GM12878 (cell line): ENCODE data around the gene PGAP3. TPM values are rescaled to one million over a fixed set of nuclear protein-coding genes. Genes with fewer than 3 reads are reported as not detected.

Experiments used
- ATAC-seq: fragments of 200-7000 bp; cut with Tn5 transposase; 3 replicates; pipeline ENCODE4 v1.9.1; 2020; ENCODE audit warnings: mild to moderate bottlenecking, moderate library complexity
- BruUV-seq: library from RNA; stranded (reverse); fragments of 400-500 nt; replicated peaks from 2 replicates; lab custom pipeline; 2021; lab: Mats Ljungman, UMichigan
- CTCF ChIA-PET: fragments of 300-600 bp; sonication (Branson Sonifier 250); formaldehyde crosslinking; extraction: SDS; loops from one replicate; lab custom pipeline; 2021; ENCODE audit warnings: inconsistent platforms; lab: Yijun Ruan, JAX
- POLR2A ChIA-PET: fragments of 350-600 bp; formaldehyde crosslinking; extraction: SDS; loops from one replicate; lab custom pipeline; 2021; ENCODE audit warnings: inconsistent platforms; lab: Charles Lee
- RAD21 ChIA-PET: fragments of 300-600 bp; sonication (Branson Sonifier 250); formaldehyde crosslinking; loops from one replicate; lab custom pipeline; 2023; ENCODE audit warnings: antibody characterized with exemption; ENCODE audit not compliant: unreplicated experiment; lab: Charles Lee
- SMC1A ChIA-PET: fragments of 300-600 bp; sonication (Branson Sonifier 250); formaldehyde crosslinking; loops from one replicate; lab custom pipeline; 2023; ENCODE audit not compliant: unreplicated experiment, uncharacterized antibody; lab: Charles Lee
- DNase-seq: peaks from one replicate; pipeline ENCODE4 v3.0.0-alpha.2; 2011; ENCODE audit warnings: low read depth, low spot score
- FAIRE-seq: peaks from 3 replicates; lab custom pipeline; 2011; peaks lifted over from hg19 to GRCh38; lab: Jason Lieb, UNC
- H2AFZ ChIP-seq: 2 replicates; pipeline ENCODE4 v1.6.0; 2011; ENCODE audit warnings: low read depth, low read length, control low read depth; ENCODE audit not compliant: control insufficient read depth
- H3K27ac ChIP-seq: 2 replicates; pipeline ENCODE4 v1.5.1; 2011; ENCODE audit warnings: control low read depth; ENCODE audit not compliant: control insufficient read depth, insufficient read depth
- H3K27me3 ChIP-seq, 2 experiments: replicated peaks in 1 of 2; 2 replicates each; pipeline versions ENCODE4 v1.6.0 to v1.6.1; 2011; ENCODE audit warnings: low read length in 1 of 2; ENCODE audit not compliant: control insufficient read depth in 2 of 2, insufficient read depth in 2 of 2
- H3K36me3 ChIP-seq, 2 experiments: 2 replicates each; pipeline ENCODE4 v1.5.1; 2011; ENCODE audit warnings: low read length in 1 of 2; ENCODE audit not compliant: control insufficient read depth in 2 of 2, insufficient read depth in 2 of 2
- H3K4me1 ChIP-seq: 2 replicates; pipeline ENCODE4 v1.6.1; 2011; ENCODE audit warnings: mild to moderate bottlenecking, low read length, moderate library complexity, mixed read lengths; ENCODE audit not compliant: control insufficient read depth, insufficient read depth
- H3K4me2 ChIP-seq: 2 replicates; pipeline ENCODE4 v1.6.0; 2011; ENCODE audit warnings: control low read depth; ENCODE audit not compliant: control insufficient read depth, insufficient read depth
- H3K4me3 ChIP-seq: fragments of 200-600 bp; sonication (generic); 2 replicates; pipeline ENCODE4 v1.5.1; 2016
- H3K79me2 ChIP-seq: 2 replicates; pipeline ENCODE4 v1.6.0; 2011; ENCODE audit warnings: low read length; ENCODE audit not compliant: control insufficient read depth, insufficient read depth
- H3K9ac ChIP-seq: 2 replicates; pipeline ENCODE4 v1.8.0; 2011; ENCODE audit warnings: low read length, control low read depth, mixed read lengths; ENCODE audit not compliant: control insufficient read depth, insufficient read depth
- H3K9me3 ChIP-seq: replicated peaks from 3 replicates; pipeline ENCODE4 v1.5.1; 2011; ENCODE audit warnings: mild to moderate bottlenecking, low read length; ENCODE audit not compliant: control insufficient read depth, insufficient read depth
- H4K20me1 ChIP-seq: 2 replicates; pipeline ENCODE4 v1.6.0; 2011; ENCODE audit not compliant: control insufficient read depth, insufficient read depth
- BHLHE40 ChIP-seq, 2 experiments: fragments of 450-650 bp in 1 of 2; IDR thresholded peaks; 2 replicates each; pipeline ENCODE4 v1.6.1; 2011 to 2017; ENCODE audit warnings: low read depth in 2 of 2, borderline replicate concordance in 1 of 2, improper control_type of control experiment in 1 of 2, low read length in 1 of 2, mild to moderate bottlenecking in 1 of 2
- CREB1 ChIP-seq: IDR thresholded peaks from 2 replicates; pipeline ENCODE4 v1.6.1; 2012; ENCODE audit warnings: low read depth, mild to moderate bottlenecking, inconsistent platforms
- FOXM1 ChIP-seq: IDR thresholded peaks from 2 replicates; pipeline ENCODE4 v1.6.1; 2012; ENCODE audit warnings: low read depth, mild to moderate bottlenecking, inconsistent platforms, low read length, moderate library complexity
- KDM1A ChIP-seq: fragments of 200-600 bp; sonication (generic); IDR thresholded peaks from 2 replicates; pipeline ENCODE4 v1.6.1; 2016; ENCODE audit warnings: borderline replicate concordance
- MXI1 ChIP-seq: fragments of 150-350 bp; IDR thresholded peaks from 2 replicates; pipeline ENCODE4 v1.6.1; 2011; ENCODE audit warnings: low read depth, mild to moderate bottlenecking, inconsistent platforms, low read length, improper control_type of control experiment
- PAX5 ChIP-seq: IDR thresholded peaks from 2 replicates; pipeline ENCODE4 v1.6.1; 2011; ENCODE audit warnings: low read depth, low read length, borderline replicate concordance
- TAF1 ChIP-seq: IDR thresholded peaks from 2 replicates; pipeline ENCODE4 v1.6.1; 2011; ENCODE audit warnings: mild to moderate bottlenecking, low read depth, low read length, borderline replicate concordance
- ZNF384 ChIP-seq: IDR thresholded peaks from 2 replicates; pipeline ENCODE4 v1.6.1; 2012; ENCODE audit warnings: low read depth, mild to moderate bottlenecking, low read length, improper control_type of control experiment, borderline replicate concordance
- ZZZ3 ChIP-seq: IDR thresholded peaks from 2 replicates; pipeline ENCODE4 v1.6.1; 2011; ENCODE audit warnings: low read depth; ENCODE audit not compliant: control insufficient read depth, insufficient read length
- WGBS: methylation state at CpG from one replicate; pipeline ENCODE4 v1.1.6; 2016; ENCODE audit warnings: low lambda C conversion rate; ENCODE audit not compliant: insufficient replicate concordance, insufficient coverage; ENCODE audit errors: missing lambda C conversion rate; 5-methylcytosine and 5-hydroxymethylcytosine counted together
- in situ Hi-C: fragments of 300-500 bp; cut with MboI; formaldehyde crosslinking; loops from 9 replicates; pipeline ENCODE4 v1.14.3; 2018; ENCODE audit warnings: mixed read lengths
- intact Hi-C: fragments of 100-400 bp; cut with micrococcal nuclease; formaldehyde crosslinking; loops from one replicate; pipeline ENCODE4 v1.14.2; 2022; ENCODE audit not compliant: unreplicated experiment
- polyA plus RNA-seq, 11 experiments: library from polyadenylated mRNA; depleted of rRNA in 4 of 11; unstranded in 6 of 11; stranded (reverse) in 5 of 11; fragments of >200 nt; fragmentation: Nextera tagmentation in 4 of 11; fragmentation: Illumina TruSeq in 1 of 11; extraction: Ambion mirVana in 4 of 11; extraction: Trizol in 1 of 11; gene quantifications; 1 replicate in 1 of 11; 2 replicates in 10 of 11; pipeline versions ENCODE4 v1.2.1 to v1.2.3, GENCODE V29; 2011 to 2016; ENCODE audit warnings: inconsistent platforms in 2 of 11, missing spikeins in 2 of 11, low read depth in 1 of 11
- total RNA-seq, 4 experiments: library from RNA; depleted of rRNA in 3 of 4; stranded (reverse); fragments of >200 nt in 3 of 4; fragmentation: Illumina TruSeq in 1 of 4; extraction: Trizol in 1 of 4; gene quantifications; 2 replicates each; pipeline versions ENCODE4 v1.2.1 to v1.2.3, GENCODE V29; 2013 to 2021
- TF ChIP-seq, protein P1 (sequence below): fragments of 450-650 bp; formaldehyde crosslinking; IDR thresholded peaks from 2 replicates; pipeline ENCODE4 v1.4.0; 2020; ENCODE audit warnings: mild to moderate bottlenecking, moderate library complexity
- TF ChIP-seq, protein P2 (sequence below): IDR thresholded peaks from 2 replicates; pipeline ENCODE4 v1.6.1; 2012; ENCODE audit warnings: low read depth, low read length, improper control_type of control experiment

PGAP3 gene
- total and polyA plus RNA-seq, 10 of the 15 experiments (the other 5 are each of a cell fraction or from before 2014, with no cell fraction given): 0.21 to 10.0 (median 5.3) TPM

DNA sequence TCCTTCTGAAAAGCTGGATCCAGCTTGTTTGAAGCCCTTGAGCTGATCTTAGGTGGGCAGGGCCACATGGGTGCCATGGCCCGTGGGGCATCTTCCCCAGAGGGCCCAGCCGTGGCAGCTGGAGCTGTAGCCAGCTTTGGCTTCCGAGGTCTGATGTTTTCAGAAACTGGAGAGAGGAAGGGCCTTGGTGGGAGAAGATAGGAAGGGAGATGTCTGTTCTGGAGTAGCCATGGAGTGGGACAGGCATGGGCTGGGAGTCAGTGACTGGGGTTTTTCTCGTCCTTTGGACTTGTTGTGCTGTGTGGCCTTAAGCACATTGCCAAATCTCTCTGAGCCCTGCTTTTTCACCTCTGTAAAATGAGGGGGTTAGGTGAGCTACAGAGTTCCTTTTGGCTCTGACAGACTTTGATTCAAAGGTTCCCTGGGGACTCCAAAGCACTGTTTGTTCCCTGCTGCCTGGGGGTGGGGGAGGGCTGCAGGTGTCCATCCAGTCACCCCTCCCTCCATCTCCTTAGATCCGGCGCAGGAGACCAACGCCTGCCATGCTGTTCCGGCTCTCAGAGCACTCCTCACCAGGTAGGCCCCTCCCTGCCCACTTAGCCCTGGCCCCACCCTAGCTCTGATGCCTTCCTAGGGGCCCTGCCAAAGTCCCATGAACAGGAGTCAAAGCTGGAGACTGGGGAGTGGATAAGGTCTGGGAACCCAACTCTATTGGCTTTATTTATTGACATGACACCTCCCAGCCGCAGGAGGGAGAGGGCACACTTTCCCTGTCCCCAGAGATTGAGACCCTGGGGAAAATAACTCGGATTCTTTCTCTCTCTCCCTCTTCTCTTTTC, 59.0 kb downstream of the PGAP3 start:
- no peak for DNase-seq
- no TSS peak for BruUV-seq
- no peaks in the 10 kb centered on the region for H3K4me1 ChIP-seq
- H3K27ac ChIP-seq: no peak overlapping the region
- ChIA-PET CTCF (interaction anchor here (0.5 to 2.0 kb wide), 7 partner anchors 19 to 347 kb away, joined by 3 to 9 read pairs (median 4); no protein-coding TSS in a partner anchor), POLR2A (no interaction called here), SMC1A (no interaction called here)
- H2AFZ ChIP-seq: no peak overlapping the region
- no peaks in the 10 kb centered on the region for H3K36me3 ChIP-seq
- in situ Hi-C loops (no loop called here), intact Hi-C loops (no loop called here)
- no peak overlapping the region for H3K4me2 ChIP-seq
- H3K9me3 ChIP-seq: no peaks in the 10 kb centered on the region
- H4K20me1 ChIP-seq: no peaks in the 10 kb centered on the region
- no peak for ATAC-seq
- 56% methylated on average over 10 of the region's 10 CpGs for WGBS
- FAIRE-seq: no peak
- TF ChIP-seq BHLHE40 (IDR thresholded peaks at IDR 0.05; ENCODE audit: borderline replicate concordance in 1 of 2, low read depth in 2 of 2, low read length in 1 of 2) (no peak), CREB1 (no peak), TAF1 (no peak), KDM1A (no peak), PAX5 (no peak), FOXM1 (no peak), ZNF384 (no peak), ZZZ3 (no peak), MXI1 (no peak)
- TF ChIP-seq, protein P1, sequence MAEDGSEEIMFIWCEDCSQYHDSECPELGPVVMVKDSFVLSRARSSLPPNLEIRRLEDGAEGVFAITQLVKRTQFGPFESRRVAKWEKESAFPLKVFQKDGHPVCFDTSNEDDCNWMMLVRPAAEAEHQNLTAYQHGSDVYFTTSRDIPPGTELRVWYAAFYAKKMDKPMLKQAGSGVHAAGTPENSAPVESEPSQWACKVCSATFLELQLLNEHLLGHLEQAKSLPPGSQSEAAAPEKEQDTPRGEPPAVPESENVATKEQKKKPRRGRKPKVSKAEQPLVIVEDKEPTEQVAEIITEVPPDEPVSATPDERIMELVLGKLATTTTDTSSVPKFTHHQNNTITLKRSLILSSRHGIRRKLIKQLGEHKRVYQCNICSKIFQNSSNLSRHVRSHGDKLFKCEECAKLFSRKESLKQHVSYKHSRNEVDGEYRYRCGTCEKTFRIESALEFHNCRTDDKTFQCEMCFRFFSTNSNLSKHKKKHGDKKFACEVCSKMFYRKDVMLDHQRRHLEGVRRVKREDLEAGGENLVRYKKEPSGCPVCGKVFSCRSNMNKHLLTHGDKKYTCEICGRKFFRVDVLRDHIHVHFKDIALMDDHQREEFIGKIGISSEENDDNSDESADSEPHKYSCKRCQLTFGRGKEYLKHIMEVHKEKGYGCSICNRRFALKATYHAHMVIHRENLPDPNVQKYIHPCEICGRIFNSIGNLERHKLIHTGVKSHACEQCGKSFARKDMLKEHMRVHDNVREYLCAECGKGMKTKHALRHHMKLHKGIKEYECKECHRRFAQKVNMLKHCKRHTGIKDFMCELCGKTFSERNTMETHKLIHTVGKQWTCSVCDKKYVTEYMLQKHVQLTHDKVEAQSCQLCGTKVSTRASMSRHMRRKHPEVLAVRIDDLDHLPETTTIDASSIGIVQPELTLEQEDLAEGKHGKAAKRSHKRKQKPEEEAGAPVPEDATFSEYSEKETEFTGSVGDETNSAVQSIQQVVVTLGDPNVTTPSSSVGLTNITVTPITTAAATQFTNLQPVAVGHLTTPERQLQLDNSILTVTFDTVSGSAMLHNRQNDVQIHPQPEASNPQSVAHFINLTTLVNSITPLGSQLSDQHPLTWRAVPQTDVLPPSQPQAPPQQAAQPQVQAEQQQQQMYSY (CRISPR knock-in tag): no peak
- TF ChIP-seq, protein P2, sequence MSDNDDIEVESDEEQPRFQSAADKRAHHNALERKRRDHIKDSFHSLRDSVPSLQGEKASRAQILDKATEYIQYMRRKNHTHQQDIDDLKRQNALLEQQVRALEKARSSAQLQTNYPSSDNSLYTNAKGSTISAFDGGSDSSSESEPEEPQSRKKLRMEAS: no peak
- TF ChIP-seq, all 136 proteins: peak for 0
- H3K4me3 ChIP-seq: no peak overlapping the region
- H3K79me2 ChIP-seq: no peaks in the 10 kb centered on the region
- no peak overlapping the region for H3K9ac ChIP-seq
- H3K27me3 ChIP-seq: peaks cover 7 to 8% of the 10 kb centered on the region in 2 experiments
- RAD21 ChIA-PET: interaction anchor here (0.7 kb wide), 1 partner anchor 124 kb away, joined by 3 read pairs; no protein-coding TSS in a partner anchor
